Measurements from ENCODE around the gene MEX3D. TPM values are rescaled to one million over a fixed set of nuclear protein-coding genes. Genes with fewer than 3 reads are reported as not detected.

MEX3D gene
- total RNA-seq, 1 donor from 2014 or later: 134 TPM

DNA sequence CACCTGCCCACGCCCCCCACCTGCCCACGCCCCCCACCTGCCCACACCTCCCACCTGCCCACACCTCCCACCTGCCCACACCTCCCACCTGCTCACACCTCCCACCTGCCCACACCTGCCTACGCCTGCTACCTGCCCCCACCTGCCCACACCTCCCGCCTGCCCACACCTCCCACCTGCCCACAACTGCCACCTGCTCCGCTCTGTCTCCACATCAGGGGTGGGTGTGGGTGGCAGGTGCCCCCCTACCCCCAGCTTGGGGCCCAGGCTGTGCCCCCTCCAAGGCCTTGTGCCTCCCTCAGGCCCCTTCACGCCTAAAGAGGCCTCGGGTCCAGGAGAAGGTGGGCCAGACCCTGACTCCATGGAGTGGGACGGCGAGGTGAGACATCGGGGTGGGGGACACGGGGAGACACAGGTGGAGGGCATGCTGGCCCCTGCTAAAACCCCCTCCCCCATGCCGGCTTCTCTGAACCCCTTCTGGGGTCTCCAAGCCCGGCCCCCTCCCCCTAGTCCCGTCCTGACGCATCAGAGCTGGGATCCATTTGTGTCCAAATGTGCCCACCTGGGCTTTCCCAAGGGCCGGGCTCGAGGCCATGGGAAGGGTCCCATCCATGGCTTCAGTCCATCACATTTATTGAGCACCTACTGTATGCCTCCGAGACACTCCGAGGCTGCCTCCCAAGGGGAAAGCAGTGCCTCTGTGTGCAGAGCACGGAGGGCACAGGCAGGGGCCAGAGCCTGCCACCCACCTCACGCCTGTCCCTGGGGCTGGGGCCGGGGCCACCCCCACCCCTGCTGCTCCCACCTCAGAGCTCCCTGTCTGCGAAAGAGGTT lies 39.3 kb downstream of the MEX3D start:
- H3K4me3 ChIP-seq (ENCODE audit: low read depth, low read length): no peak overlapping the region
- TF ChIP-seq, protein P1, sequence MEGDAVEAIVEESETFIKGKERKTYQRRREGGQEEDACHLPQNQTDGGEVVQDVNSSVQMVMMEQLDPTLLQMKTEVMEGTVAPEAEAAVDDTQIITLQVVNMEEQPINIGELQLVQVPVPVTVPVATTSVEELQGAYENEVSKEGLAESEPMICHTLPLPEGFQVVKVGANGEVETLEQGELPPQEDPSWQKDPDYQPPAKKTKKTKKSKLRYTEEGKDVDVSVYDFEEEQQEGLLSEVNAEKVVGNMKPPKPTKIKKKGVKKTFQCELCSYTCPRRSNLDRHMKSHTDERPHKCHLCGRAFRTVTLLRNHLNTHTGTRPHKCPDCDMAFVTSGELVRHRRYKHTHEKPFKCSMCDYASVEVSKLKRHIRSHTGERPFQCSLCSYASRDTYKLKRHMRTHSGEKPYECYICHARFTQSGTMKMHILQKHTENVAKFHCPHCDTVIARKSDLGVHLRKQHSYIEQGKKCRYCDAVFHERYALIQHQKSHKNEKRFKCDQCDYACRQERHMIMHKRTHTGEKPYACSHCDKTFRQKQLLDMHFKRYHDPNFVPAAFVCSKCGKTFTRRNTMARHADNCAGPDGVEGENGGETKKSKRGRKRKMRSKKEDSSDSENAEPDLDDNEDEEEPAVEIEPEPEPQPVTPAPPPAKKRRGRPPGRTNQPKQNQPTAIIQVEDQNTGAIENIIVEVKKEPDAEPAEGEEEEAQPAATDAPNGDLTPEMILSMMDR (conservative IDR thresholded peaks at IDR 0.05; ENCODE audit: low read depth, low read length): no peak
- DNase-seq (ENCODE audit: low read depth): no peak

DNA sequence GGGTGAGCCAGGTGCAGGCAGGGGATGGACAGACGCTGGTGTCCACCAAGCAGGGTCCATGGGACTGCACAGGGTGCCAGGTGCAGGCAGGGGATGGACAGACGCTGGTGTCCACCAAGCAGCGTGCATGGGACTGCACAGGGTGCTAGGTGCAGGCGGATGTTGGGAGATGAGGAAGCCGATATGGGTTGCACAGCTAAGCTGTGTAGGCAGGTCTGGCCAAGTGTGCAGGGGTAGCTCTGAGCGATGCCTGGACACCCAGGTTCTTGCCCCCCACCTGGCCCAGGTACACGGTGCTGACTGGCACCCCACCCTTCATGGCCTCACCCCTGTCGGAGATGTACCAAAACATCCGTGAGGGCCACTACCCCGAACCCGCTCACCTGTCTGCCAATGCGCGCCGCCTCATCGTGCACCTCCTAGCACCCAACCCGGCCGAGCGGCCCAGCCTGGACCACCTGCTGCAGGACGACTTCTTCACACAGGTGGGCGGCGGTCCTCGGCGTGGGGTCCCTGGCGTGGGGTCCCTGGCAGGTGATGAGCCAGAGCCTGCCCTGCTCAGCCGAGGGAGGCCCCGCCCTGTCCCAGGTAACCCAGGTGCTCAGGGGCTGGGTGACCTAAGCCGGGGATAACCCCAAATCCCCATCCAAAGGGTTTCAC lies 40.3 kb downstream of the MEX3D start:
- no peak overlapping the region for H3K4me3 ChIP-seq (ENCODE audit: low read depth, low read length)
- TF ChIP-seq, protein P1 (conservative IDR thresholded peaks at IDR 0.05; ENCODE audit: low read depth, low read length): no peak
- no peak for DNase-seq (ENCODE audit: low read depth)

DNA sequence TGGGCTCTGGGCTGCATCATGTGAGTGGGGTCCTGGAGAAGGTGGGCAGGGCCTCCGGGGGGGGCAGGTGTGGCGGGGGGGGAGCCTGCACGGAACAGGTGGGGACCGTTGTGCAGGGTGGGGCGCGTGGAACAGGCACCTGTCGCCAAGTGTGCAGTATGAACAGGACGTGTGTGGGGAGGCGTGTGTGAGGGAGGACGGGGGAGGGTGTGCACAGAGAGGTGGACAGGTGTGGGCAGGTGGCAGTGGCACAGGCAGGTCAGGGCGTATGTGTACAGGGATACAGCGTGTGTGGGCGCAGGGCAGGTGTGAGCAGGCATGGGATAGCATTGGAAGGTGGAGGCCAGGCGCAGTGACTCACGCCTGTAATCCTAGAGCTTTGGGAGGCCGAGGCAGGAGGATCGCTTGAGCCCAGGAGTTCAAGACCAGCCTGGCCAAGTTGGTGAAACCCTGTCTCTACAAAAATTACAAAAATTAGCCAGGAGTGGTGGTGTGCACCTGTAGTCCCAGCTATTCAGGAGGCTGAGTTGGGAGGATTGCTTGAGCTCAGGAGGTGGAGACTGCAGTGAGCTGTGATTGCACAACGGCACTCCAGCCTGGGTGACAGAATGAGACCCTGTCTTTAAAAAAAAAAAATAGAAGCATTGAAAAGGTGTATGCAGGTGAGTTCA lies 41.0 kb downstream of the MEX3D start:
- H3K4me3 ChIP-seq (ENCODE audit: low read depth, low read length): no peak overlapping the region
- no peak for DNase-seq (ENCODE audit: low read depth)
- TF ChIP-seq, protein P1 (conservative IDR thresholded peaks at IDR 0.05; ENCODE audit: low read depth, low read length): no peak

DNA sequence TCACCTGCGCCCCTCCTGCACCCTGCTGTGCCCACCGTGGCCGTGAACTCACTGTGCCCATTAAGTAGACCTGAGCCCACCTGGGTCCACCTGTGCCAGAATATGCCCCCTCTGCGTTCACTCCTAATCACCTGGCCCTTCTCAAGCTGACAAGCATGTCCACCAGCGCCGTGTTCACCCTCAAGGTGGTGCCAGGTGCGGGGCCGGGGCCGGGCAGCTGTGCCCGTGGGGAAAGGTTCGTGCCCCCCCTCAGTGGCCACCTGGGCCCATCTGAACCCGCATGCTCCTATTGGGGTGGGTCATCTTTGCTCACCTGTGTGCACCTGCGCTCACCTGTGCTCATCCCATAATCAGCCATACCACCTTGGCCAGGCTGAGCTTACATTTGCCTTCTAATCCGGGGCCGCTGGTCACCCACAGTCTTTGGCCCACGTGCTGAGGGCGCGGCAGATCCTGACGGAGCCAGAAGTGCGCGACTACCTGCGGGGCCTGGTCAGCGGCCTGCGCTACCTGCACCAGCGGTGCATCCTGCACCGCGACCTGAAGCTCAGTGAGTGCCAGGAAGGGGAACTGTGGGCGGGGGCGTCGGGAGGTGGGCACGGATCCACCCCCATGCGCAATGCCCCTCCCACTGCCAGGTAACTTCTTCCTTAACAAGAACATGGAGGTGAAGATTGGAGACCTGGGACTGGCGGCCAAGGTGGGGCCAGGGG lies 41.9 kb downstream of the MEX3D start:
- DNase-seq (ENCODE audit: low read depth): no peak
- TF ChIP-seq, protein P1 (conservative IDR thresholded peaks at IDR 0.05; ENCODE audit: low read depth, low read length): no peak
- H3K4me3 ChIP-seq (ENCODE audit: low read depth, low read length): no peak overlapping the region

DNA sequence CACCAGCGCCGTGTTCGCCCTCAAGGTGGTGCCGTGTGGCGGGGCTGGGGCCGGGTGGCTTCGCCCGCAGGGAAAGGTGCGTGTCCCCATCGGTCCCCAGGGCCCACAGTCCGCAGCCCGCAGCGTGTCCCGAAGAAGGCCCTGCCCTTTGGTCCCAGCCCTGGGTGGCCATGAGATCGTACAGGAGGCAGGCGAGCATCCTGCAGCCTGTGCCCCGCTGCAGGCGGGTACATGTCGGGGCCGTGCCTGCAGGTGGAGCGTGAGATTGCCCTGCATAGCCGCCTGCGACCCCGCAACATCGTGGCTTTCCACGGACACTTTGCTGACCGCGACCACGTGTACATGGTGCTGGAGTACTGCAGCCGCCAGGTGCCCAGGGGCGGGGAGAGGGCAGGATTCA lies 42.8 kb downstream of the MEX3D start:
- no peak for DNase-seq (ENCODE audit: low read depth)
- H3K4me3 ChIP-seq (ENCODE audit: low read depth, low read length): no peak overlapping the region
- TF ChIP-seq, protein P1 (conservative IDR thresholded peaks at IDR 0.05; ENCODE audit: low read depth, low read length): no peak

DNA sequence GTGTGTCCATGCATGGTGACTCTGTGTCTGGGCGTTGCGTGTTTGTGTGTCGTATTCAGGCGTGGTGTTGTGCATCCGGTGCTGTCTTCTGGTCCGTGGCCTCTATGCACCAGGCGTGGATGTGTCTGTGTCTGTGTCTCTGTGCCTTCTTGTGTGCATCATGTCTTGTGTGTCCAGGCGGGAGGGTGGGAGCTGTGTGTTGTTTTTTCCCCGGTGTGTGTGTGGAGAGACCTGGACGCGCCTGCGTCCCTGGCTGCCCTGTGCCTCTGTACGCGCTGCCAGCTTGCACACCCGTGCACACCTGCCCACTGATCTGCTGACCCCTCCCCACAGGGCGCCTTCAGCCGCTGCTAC lies 43.2 kb downstream of the MEX3D start:
- TF ChIP-seq, protein P1 (conservative IDR thresholded peaks at IDR 0.05; ENCODE audit: low read depth, low read length): no peak
- no peak overlapping the region for H3K4me3 ChIP-seq (ENCODE audit: low read depth, low read length)
- no peak for DNase-seq (ENCODE audit: low read depth)

Measured in epithelial cell of proximal tubule (primary cell).